K562 (cell line): ENCODE results near the gene ATP10B. TPM values are rescaled to one million over a fixed set of nuclear protein-coding genes. Genes with fewer than 3 reads are reported as not detected.

Source experiments
- EHMT2 ChIP-seq: fragments of 450-650 bp; IDR thresholded peaks from 2 replicates; pipeline ENCODE4 v1.6.1; 2018; ENCODE audit warnings: antibody characterized with exemption
- EP400 ChIP-seq: fragments of 450-650 bp; IDR thresholded peaks from 2 replicates; pipeline ENCODE4 v1.6.1; 2017; ENCODE audit warnings: antibody characterized with exemption, mild to moderate bottlenecking, moderate library complexity
- MIER1 ChIP-seq: fragments of 450-650 bp; IDR thresholded peaks from 2 replicates; pipeline ENCODE4 v1.6.1; 2016; ENCODE audit warnings: antibody characterized with exemption, mild to moderate bottlenecking, low read depth
- NR2C1 ChIP-seq, 2 experiments: fragments of 450-650 bp; IDR thresholded peaks; 2 replicates each; pipeline ENCODE4 v1.6.1; 2017; ENCODE audit warnings: mild to moderate bottlenecking in 2 of 2, antibody characterized with exemption in 1 of 2, inconsistent platforms in 1 of 2, missing compliant biosample characterization in 1 of 2, missing genetic modification characterization in 1 of 2
- PKNOX1 ChIP-seq: fragments of 450-650 bp; IDR thresholded peaks from 2 replicates; pipeline ENCODE4 v1.6.1; 2016
- POLR2G ChIP-seq: fragments of 200-400 bp; formaldehyde crosslinking; IDR thresholded peaks from 2 replicates; pipeline ENCODE4 v1.6.1; 2017; ENCODE audit warnings: low read depth, mild to moderate bottlenecking, antibody characterized with exemption, low read length, moderate library complexity
- RBM22 ChIP-seq: fragments of 200-400 bp; formaldehyde crosslinking; IDR thresholded peaks from 2 replicates; pipeline ENCODE4 v1.6.1; 2018; ENCODE audit warnings: low read length, low read depth; ENCODE audit not compliant: poor library complexity, severe bottlenecking
- ZBTB5 ChIP-seq: fragments of 450-650 bp; IDR thresholded peaks from 2 replicates; pipeline ENCODE4 v1.6.1; 2017; ENCODE audit warnings: antibody characterized with exemption
- ZNF347 ChIP-seq: fragments of 450-650 bp; formaldehyde crosslinking; IDR thresholded peaks from 2 replicates; pipeline ENCODE4 v1.4.0; 2020; ENCODE audit warnings: low read depth, mild to moderate bottlenecking, moderate library complexity
- ZNF518B ChIP-seq: fragments of 250-450 bp; sonication (Bioruptor Pico); IDR thresholded peaks from 2 replicates; pipeline ENCODE4 v1.5.0; 2021; ENCODE audit warnings: mild to moderate bottlenecking, moderate library complexity
- polyA plus RNA-seq, 8 experiments: library from polyadenylated mRNA; depleted of rRNA in 4 of 8; stranded (reverse) in 5 of 8; unstranded in 3 of 8; fragments of >200 nt; fragmentation: Nextera tagmentation in 2 of 8; fragmentation: Illumina TruSeq in 1 of 8; extraction: Ambion mirVana in 2 of 8; extraction: Trizol in 1 of 8; gene quantifications; 2 replicates each; pipeline versions ENCODE4 v1.2.1 to v1.2.3, GENCODE V29; 2011 to 2014; ENCODE audit warnings: inconsistent platforms in 1 of 8, missing spikeins in 1 of 8
- total RNA-seq, 7 experiments: library from RNA; depleted of rRNA in 6 of 7; stranded (reverse); fragments of >200 nt in 6 of 7; fragmentation: Illumina TruSeq in 2 of 7; extraction: Trizol in 2 of 7; gene quantifications; 2 replicates each; pipeline versions ENCODE4 v1.2.1 to v1.2.3, GENCODE V29; 2011 to 2021; ENCODE audit warnings: low replicate concordance in 1 of 7

ATP10B gene
- total and polyA plus RNA-seq, 9 of the 15 experiments (the other 6 are each of a cell fraction or from before 2014, with no cell fraction given), result 0.04 TPM; not detected in 8

GRCh38 chr5:160760008-160760407, 92.0 kb downstream of the ATP10B start (continued):
- no peak for TF ChIP-seq ZBTB5
- TF ChIP-seq EP400, result no peak
- TF ChIP-seq ZNF518B, result no peak
- TF ChIP-seq ZNF347, result no peak
- no peak for TF ChIP-seq EHMT2
- TF ChIP-seq NR2C1 (IDR thresholded peaks at IDR 0.05), result no peak
- TF ChIP-seq NR2C1 (tag; IDR thresholded peaks at IDR 0.05), result no peak
- TF ChIP-seq PKNOX1, result no peak
- TF ChIP-seq MIER1, result no peak
- TF ChIP-seq RBM22, result no peak
- no peak for TF ChIP-seq POLR2G
